Gastrocnemius medialis (tissue), 4 donors: ENCODE data around the gene CPTP. TPM values are rescaled to one million over a fixed set of nuclear protein-coding genes. Genes with fewer than 3 reads are reported as not detected.

Experiments
- ATAC-seq, 2 donors: fragments of 150-250 bp; one replicate each; pipeline ENCODE4 v1.9.1; 2016
- DNase-seq, 2 donors: peaks; one replicate each; pipeline ENCODE4 v3.0.0-alpha.2; 2019
- H3K27ac ChIP-seq, 4 donors: fragments of 200-600 bp; sonication (generic); 1 replicate in 1 of 4; 2 replicates in 3 of 4; pipeline ENCODE4 v1.5.1; 2016 to 2018; ENCODE audit warnings: mild to moderate bottlenecking in 2 of 4, moderate library complexity in 1 of 4
- H3K27me3 ChIP-seq, 3 donors: fragments of 200-600 bp; sonication (generic) in 2 of 3; 1 replicate in 1 of 3; 2 replicates in 2 of 3; pipeline versions ENCODE4 v1.5.1 to v1.6.0; 2016 to 2019; ENCODE audit warnings: mild to moderate bottlenecking in 1 of 3, moderate library complexity in 1 of 3
- H3K36me3 ChIP-seq, 2 donors: fragments of 200-600 bp; sonication (generic) in 1 of 2; one replicate each; pipeline ENCODE4 v1.5.1; 2017 to 2018
- H3K4me1 ChIP-seq, 2 donors: fragments of 200-600 bp; sonication (generic) in 1 of 2; one replicate each; pipeline ENCODE4 v1.5.1; 2016 to 2017; ENCODE audit warnings: mild to moderate bottlenecking in 2 of 2
- H3K4me3 ChIP-seq, 4 donors: fragments of 200-600 bp; sonication (generic) in 3 of 4; 1 replicate in 1 of 4; 2 replicates in 3 of 4; pipeline ENCODE4 v1.5.1; 2016 to 2019; ENCODE audit warnings: mild to moderate bottlenecking in 2 of 4
- H3K9me3 ChIP-seq, 3 donors: fragments of 200-600 bp; sonication (generic) in 2 of 3; 1 replicate in 1 of 3; 2 replicates in 2 of 3; pipeline ENCODE4 v1.5.1; 2016 to 2019
- POLR2A ChIP-seq, 2 donors: fragments of 450-650 bp; IDR thresholded peaks; one replicate each; pipeline ENCODE4 v1.6.1; 2017; ENCODE audit warnings: antibody characterized with exemption in 2 of 2, mild to moderate bottlenecking in 2 of 2, moderate library complexity in 2 of 2
- in situ Hi-C, 4 donors: fragments of 200-750 bp; cut with MboI; loops; one replicate each; pipeline versions ENCODE4 v1.15.0 to v1.8.0; 2017; ENCODE audit warnings: low sequenced_read_pairs in 4 of 4
- intact Hi-C: fragments of 100-400 bp; cut with DNase I; formaldehyde crosslinking; loops from one replicate; pipeline ENCODE4 v1.15.1; 2023; ENCODE audit warnings: low total_unique reads
- total RNA-seq, 4 donors: library from RNA; depleted of rRNA; stranded (reverse); fragments of >200 nt; gene quantifications; one replicate each; pipeline versions ENCODE4 v1.1.0 to v1.2.3, GENCODE V29; 2016
- TF ChIP-seq, protein P1 (sequence below), 5 experiments: fragments of 450-650 bp in 3 of 5; fragments of 200-600 bp in 2 of 5; sonication (generic) in 2 of 5; IDR thresholded peaks in 4 of 5; conservative IDR thresholded peaks in 1 of 5; 1 replicate in 4 of 5; 2 replicates in 1 of 5; pipeline ENCODE4 v1.5.1; 2016 to 2019; ENCODE audit warnings: antibody characterized with exemption in 5 of 5, mild to moderate bottlenecking in 3 of 5, moderate library complexity in 3 of 5

Gene CPTP
- total RNA-seq, 4 donors from 2014 or later = 22.7 to 64.9 (median 34.0) TPM

DNA sequence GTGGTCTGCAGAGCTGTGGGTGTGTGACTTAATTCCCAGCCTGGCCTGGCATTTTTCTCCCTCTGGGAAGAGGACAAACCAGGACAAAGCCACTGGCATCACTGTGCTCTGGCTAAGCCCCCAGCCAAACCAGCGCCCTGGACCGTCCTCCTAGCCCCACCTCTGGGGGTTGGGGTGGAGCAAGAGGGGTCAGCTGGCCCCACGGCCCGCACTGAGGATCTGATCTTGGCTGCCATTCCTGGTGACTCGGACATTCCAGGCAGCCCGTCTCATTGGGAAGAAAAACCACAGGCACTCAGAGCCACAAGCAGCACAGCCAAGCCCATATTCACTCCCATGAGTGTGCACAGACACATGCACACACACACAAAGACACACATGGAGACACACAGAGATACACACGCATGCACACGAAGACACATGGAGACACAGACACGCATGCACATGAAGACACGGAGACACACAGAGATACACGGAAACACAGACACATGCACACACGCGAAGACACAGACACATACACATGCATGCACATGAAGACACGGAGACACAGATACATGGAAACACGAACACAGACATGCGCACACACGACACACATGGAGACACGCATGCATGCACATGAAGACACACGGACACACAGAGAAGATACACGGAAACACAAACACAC lies 36.0 kb downstream of the CPTP start:
- Histone ChIP-seq H3K9me3 (no peaks in the 10 kb centered on the region), H3K27me3 (peaks cover 29 to 46% (median 35%) of the 10 kb centered on the region in 3 donors), H3K27ac (peak overlapping the region; percentile 65 to 80 (median 72)), H3K36me3 (no peaks in the 10 kb centered on the region), H3K4me3 (no peak overlapping the region), H3K4me1 (peaks cover 9 to 36% of the 10 kb centered on the region in 2 donors)
- TF ChIP-seq POLR2A (IDR thresholded peaks at IDR 0.05) = no peak
- TF ChIP-seq, protein P1, sequence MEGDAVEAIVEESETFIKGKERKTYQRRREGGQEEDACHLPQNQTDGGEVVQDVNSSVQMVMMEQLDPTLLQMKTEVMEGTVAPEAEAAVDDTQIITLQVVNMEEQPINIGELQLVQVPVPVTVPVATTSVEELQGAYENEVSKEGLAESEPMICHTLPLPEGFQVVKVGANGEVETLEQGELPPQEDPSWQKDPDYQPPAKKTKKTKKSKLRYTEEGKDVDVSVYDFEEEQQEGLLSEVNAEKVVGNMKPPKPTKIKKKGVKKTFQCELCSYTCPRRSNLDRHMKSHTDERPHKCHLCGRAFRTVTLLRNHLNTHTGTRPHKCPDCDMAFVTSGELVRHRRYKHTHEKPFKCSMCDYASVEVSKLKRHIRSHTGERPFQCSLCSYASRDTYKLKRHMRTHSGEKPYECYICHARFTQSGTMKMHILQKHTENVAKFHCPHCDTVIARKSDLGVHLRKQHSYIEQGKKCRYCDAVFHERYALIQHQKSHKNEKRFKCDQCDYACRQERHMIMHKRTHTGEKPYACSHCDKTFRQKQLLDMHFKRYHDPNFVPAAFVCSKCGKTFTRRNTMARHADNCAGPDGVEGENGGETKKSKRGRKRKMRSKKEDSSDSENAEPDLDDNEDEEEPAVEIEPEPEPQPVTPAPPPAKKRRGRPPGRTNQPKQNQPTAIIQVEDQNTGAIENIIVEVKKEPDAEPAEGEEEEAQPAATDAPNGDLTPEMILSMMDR (IDR thresholded peaks at IDR 0.05 in 4 of 5, conservative IDR thresholded peaks at IDR 0.05 in 1 of 5) = no peak
- peak in 1 of 2 donors; percentile 78 for DNase-seq
- intact Hi-C loops = no loop called here
- ATAC-seq = peak; percentile 53 to 58
- in situ Hi-C loops = no loop called here

DNA sequence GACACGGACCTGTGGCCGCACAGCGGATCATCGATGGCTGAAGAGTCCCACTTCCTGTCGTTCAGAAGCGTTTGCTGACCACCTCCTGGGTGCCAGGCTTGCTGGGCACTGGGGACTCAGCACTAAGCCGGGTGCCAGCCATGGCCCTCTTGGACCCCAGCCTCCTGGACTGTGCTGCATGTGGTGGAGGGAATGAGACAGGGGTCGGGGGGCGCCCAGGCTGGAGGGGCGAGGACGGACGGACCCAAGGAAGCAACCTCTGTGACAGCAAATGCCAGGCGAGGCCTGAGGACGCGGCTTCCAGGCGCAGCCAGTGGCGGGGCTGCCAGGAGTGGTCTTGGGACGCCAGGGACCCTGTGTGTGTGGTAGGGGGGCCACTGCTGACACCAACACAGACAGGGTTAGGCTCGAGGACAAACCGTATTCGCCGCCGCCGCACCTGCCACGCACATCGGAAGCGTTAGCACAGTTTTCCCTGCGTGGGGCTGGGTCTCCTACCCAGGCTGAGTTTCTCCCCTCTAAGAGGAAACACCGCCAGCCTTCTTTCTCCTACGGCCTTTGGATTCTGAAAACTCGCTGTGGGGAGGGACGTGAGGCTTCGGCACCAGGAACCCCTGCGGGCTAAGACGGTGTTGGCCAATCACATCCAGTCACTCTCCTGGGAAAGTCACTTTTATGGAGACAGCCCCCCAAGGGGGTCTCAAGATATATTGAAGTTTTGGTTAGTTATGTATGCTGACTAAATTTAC lies 36.8 kb downstream of the CPTP start:
- intact Hi-C loops (no loop called here), in situ Hi-C loops (no loop called here)
- Histone ChIP-seq H3K9me3 (no peaks in the 10 kb centered on the region), H3K4me1 (peaks cover 9 to 31% of the 10 kb centered on the region in 2 donors), H3K36me3 (no peaks in the 10 kb centered on the region), H3K27me3 (peaks cover 29 to 42% (median 31%) of the 10 kb centered on the region in 3 donors), H3K4me3 (no peak overlapping the region), H3K27ac (peak overlapping the region; percentile 28 to 80 (median 59))
- DNase-seq (no peak), ATAC-seq (no peak)
- TF ChIP-seq, protein P1 (IDR thresholded peaks at IDR 0.05 in 4 of 5, conservative IDR thresholded peaks at IDR 0.05 in 1 of 5) = no peak
- no peak for TF ChIP-seq POLR2A (IDR thresholded peaks at IDR 0.05)

DNA sequence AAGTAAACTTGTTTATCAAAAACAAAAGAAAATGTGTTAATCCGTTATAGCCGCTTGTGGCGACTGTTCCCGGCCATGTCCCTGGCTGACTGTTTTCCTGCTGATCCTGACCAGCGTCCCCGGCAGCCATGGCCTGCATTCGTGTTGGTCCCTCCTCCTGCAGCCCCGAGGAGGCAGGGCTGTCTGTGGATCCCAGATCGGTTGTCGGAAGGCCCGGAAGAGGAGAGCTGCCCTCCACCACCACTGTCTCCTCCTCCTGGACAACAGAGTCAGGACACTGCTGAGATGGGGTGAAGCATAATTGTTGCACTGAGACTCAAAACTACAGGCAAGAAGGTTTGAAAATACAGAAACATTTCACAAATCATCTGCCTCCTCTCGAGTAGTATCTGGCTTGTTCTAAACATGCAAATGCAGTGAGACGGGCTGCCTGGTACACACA lies 37.4 kb downstream of the CPTP start:
- Histone ChIP-seq H3K9me3 (no peaks in the 10 kb centered on the region), H3K4me1 (peaks cover 9 to 25% of the 10 kb centered on the region in 2 donors), H3K27ac (peak overlapping the region; percentile 0 to 80 (median 59)), H3K4me3 (no peak overlapping the region), H3K27me3 (peaks cover 26 to 37% (median 29%) of the 10 kb centered on the region in 3 donors), H3K36me3 (no peaks in the 10 kb centered on the region)
- in situ Hi-C loops = no loop called here
- DNase-seq (peak in 1 of 2 donors; percentile 61), ATAC-seq (peak in 1 of 2 donors; percentile 35)
- TF ChIP-seq, protein P1 (IDR thresholded peaks at IDR 0.05 in 4 of 5, conservative IDR thresholded peaks at IDR 0.05 in 1 of 5) = no peak
- TF ChIP-seq POLR2A (IDR thresholded peaks at IDR 0.05) = no peak
- intact Hi-C loops = no loop called here

DNA sequence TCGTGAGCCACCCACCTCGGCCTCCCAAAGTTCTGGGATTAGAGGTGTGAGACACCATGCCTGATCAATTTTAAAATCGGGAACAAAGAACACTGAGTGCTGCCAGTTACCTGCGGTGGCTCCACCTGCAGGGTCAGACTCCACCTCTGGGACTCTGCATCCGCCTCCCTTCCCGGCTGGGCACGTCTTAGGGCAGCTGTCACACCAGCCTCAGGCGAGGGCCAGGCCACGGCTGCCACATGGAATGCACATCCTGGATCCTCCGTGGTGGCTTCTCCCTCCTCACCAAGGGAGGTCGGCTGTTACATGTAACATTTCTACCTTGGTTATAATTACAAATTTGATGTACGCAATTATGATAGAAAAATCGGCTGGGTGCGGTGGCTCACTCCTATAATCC lies 39.7 kb downstream of the CPTP start:
- TF ChIP-seq, protein P1 (IDR thresholded peaks at IDR 0.05 in 4 of 5, conservative IDR thresholded peaks at IDR 0.05 in 1 of 5) = no peak
- no peak for TF ChIP-seq POLR2A (IDR thresholded peaks at IDR 0.05)
- Histone ChIP-seq H3K27me3 (peaks cover 14 to 24% (median 18%) of the 10 kb centered on the region in 3 donors), H3K9me3 (no peaks in the 10 kb centered on the region), H3K36me3 (no peaks in the 10 kb centered on the region), H3K4me3 (no peak overlapping the region), H3K27ac (no peak overlapping the region), H3K4me1 (peaks cover 9 to 20% of the 10 kb centered on the region in 2 donors)
- intact Hi-C loops (no loop called here), in situ Hi-C loops (no loop called here)
- DNase-seq (no peak), ATAC-seq (no peak)
